Spleen (tissue), 7 donors: ENCODE data around the gene ZNF621.

ENCODE experiments used
- POLR2A ChIP-seq, 3 donors: fragments of 450-650 bp; IDR thresholded peaks; one replicate each; pipeline ENCODE4 v1.5.1; 2017; ENCODE audit warnings: antibody characterized with exemption in 3 of 3, mild to moderate bottlenecking in 1 of 3
- POLR2AphosphoS5 ChIP-seq, 3 donors: sonication (generic); formaldehyde crosslinking; IDR thresholded peaks; one replicate each; pipeline ENCODE4 v1.5.1; 2017; ENCODE audit warnings: antibody characterized with exemption in 3 of 3
- TF ChIP-seq, protein P1 (sequence below), 11 experiments: fragments of 200-600 bp in 7 of 11; fragments of 450-650 bp in 4 of 11; sonication (generic) in 4 of 11; IDR thresholded peaks in 8 of 11; conservative IDR thresholded peaks in 3 of 11; 1 replicate in 7 of 11; 2 replicates in 4 of 11; pipeline versions ENCODE4 v1.4.0 to v1.8.0; 2016 to 2021; ENCODE audit warnings: antibody characterized with exemption in 11 of 11, inconsistent platforms in 4 of 11, mild to moderate bottlenecking in 1 of 11
- donor health status: DM: no; HTN: no; CAD: no; lungs with moderate emphysema.
- donor health status: DM: no; HTN: no; CAD: no.
- donor health status: DM: no; HTN: no; CAD: no.

DNA sequence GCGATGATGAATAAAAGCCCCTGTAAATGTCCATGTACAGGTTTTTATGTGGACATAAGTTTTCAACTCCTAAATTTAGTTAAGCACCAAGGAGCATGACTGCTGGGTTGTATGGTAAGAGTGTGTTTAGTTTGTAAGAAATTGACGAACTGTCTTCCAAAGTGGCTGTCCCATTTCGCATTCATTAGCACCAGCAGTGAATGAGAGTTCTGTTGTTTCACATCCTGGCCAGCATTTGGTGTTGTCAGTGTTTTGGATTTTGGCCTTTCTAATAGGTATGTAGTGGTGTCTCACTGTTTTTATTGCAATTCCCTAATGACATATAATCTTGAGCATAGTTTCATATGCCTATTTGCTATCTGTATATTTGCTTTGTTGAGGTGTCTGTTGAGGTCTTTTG, 3.7 kb downstream of the ZNF621 start:
- TF ChIP-seq POLR2AphosphoS5 (IDR thresholded peaks at IDR 0.05) (no peak), POLR2A (IDR thresholded peaks at IDR 0.05) (no peak)
- TF ChIP-seq, protein P1, sequence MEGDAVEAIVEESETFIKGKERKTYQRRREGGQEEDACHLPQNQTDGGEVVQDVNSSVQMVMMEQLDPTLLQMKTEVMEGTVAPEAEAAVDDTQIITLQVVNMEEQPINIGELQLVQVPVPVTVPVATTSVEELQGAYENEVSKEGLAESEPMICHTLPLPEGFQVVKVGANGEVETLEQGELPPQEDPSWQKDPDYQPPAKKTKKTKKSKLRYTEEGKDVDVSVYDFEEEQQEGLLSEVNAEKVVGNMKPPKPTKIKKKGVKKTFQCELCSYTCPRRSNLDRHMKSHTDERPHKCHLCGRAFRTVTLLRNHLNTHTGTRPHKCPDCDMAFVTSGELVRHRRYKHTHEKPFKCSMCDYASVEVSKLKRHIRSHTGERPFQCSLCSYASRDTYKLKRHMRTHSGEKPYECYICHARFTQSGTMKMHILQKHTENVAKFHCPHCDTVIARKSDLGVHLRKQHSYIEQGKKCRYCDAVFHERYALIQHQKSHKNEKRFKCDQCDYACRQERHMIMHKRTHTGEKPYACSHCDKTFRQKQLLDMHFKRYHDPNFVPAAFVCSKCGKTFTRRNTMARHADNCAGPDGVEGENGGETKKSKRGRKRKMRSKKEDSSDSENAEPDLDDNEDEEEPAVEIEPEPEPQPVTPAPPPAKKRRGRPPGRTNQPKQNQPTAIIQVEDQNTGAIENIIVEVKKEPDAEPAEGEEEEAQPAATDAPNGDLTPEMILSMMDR (IDR thresholded peaks at IDR 0.05 in 8 of 11, conservative IDR thresholded peaks at IDR 0.05 in 3 of 11), result no peak
